NCI-H748 treated with DMSO at 0.1 percent for 48 hours (cell line): ENCODE measurements around the gene CLDN1.

Experiments used
- DNase-seq: peaks from one replicate; lab custom pipeline; 2025; lab: John Stamatoyannopoulos, UW

CLDN1 gene, protein sequence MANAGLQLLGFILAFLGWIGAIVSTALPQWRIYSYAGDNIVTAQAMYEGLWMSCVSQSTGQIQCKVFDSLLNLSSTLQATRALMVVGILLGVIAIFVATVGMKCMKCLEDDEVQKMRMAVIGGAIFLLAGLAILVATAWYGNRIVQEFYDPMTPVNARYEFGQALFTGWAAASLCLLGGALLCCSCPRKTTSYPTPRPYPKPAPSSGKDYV

DNA sequence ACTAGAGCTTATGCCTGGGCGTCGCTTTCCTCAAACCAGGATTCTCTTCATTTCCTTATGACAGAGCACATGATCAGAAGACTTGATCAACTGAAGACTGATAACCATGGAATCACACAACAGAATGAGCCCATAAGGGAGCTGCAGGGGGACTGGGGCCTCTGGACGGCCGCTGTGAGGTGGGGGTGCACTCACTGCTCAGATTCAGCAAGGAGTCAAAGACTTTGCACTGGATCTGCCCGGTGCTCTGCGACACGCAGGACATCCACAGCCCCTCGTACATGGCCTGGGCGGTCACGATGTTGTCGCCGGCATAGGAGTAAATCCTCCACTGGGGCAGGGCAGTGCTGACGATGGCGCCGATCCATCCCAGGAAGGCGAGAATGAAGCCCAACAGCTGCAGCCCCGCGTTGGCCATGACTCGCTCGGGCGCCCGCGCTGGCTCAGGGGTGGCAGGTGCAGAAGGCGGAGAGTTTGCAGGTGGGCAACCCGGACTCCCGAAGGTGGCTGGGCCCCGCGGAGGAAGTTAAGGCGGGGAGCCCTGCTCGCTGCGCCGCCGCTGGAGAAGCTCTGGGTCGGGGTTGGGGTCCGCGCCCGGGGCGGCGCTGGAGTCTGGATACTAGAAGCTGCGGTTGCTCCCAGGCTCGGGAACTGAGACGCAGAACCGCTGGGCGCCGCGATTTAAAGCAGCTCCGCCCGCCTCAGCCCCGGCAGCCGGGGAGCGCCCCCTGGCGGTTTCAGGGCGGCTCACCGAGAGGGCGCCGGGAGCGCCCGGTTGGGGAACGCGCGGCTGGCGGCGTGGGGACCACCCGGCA, at the start of gene CLDN1:
CLDN1 (minus strand) TSS at position 658 of the 815 bp plus-strand sequence; CDS start at position 418, 240 bp downstream.
- peak; percentile 35 for DNase-seq

DNA sequence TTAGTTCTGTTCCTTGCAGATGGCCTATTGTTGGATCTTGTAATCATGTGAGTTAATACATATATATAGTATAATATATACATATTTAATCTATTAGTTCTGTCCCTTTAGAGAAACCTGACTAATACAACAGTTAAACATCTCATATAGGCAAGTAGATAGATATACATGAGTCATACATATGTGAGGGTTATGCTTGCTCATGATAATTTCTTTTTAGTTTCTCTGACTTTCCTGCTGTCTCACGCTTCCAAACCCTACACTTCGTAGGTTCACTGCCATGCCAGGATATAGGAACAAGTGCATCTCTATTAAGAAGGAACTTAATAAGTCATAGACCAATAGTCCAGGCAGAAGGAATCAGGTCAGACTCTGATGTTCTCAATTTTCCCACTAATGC, 48.9 kb upstream of the CLDN1 start:
- DNase-seq = no peak

DNA sequence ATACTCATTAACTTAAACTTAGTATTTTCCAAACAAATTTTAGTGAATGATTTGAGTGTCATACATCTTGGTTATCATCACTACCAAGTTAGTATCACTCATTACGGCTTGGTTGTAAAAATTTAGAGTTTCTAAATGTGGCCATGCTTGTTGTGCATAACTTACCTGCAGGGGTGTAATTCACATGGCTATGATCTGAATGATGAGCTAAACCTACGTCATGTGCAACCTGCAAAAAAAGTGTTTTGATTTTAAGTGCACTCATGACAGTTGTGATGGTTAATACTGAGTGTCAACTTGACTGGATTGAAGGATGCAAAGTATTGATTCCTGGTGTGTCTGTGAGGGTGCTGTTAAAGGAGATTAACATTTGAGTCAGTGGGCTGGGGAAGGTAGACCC, 48.1 kb upstream of the CLDN1 start:
- DNase-seq = no peak

DNA sequence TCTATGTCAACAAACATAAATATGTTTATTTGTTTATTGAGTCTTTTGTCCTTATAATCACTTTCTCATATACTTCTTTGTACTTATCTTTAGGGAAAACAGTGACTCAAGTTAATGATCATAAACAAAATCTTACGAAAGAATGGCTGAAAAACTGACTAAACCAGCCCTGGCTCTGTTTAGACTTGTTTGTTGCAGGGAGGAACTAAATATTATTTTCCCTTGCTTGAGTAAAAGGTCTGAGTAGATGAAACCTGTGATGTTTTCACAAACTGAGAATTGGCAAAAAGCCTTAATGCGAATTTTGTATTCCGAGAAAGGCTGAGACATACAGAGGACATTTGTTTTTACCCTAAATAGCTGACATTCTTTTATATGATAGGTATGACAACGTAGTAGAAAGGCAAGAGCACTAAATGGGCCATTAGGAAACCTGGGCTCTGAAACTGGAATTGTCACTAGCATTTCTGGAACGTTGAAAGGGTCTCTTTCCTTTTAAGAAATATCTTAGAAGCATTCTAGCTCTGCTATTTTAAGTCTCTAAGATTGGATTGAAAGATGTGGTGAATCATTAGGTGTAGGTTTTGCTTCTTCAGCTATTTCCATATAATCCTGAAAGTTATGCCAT, 47.5 kb upstream of the CLDN1 start:
- no peak for DNase-seq

DNA sequence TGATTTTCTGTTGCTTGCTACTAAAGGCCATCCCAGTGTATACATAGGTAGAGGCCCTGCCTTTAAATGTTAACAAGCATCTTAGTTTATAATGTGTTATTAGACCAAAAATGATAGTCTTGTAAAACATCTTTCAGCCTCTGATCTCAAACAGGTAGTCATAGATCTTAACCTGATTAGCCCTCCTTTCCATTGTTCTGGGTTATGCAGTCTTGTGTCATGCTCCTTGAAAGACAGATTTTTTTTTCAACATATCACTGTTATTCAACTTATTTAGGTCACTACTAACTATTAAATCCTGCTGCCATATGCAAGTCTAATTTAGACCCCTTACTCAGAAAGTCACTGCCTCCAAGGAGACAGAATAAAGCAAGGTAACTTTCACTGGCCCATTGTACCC, 46.6 kb upstream of the CLDN1 start:
- no peak for DNase-seq

DNA sequence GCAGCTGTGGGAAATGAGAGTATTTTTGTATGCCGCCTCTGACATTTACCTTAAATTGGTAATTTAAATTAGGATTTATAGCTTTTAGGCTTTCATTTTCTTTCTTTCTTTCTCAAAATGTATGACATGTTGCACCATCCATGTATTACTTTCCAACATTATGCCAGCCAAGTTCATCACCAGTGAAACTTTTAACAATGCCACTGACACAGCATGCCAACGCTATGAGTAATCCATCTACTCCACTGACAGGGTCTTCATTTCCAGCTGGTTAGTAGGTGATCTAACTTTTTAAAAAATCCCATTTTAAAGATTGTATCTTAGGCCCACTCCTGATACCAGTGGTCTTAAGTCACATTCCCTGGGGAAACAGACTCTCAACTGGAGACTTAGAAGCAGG, 43.9 kb upstream of the CLDN1 start:
- DNase-seq = no peak

DNA sequence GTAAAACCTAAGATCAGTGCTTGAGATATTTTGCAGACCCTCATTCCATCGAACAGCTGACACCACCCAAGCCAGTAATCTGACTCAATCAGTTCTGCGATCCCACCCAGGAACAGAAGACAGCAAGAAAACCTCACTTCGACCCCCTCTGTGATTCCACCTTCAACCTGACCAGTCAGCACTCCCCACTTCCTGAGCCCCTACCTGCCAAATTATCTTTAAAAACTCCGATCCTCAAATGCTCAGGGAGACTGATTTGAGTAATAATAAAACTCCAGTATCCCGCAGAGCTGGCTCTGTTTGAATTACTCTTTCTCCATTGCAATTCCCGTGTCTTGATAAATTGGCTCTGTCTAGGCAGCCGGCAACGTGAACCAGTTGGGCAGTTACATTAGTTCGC, 40.0 kb upstream of the CLDN1 start:
- no peak for DNase-seq

DNA sequence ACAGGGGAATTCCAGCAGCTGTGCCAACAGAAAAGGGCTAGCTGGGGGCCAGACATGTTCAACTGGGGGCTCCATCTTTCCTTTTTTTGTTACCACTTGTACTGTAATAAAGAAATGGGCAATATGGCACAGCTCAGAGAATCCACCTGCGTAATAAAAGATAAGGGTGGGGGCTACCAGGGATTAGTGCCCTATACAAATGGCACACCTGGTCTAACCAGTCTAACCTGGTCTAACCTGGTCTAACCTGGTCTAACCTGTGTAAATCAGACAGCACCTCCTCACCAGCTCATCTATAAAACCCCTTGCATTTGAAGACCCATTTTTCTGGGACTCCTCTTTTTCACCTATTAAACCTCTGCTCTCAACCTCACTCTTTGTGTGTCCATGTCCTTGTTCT, 39.5 kb upstream of the CLDN1 start:
- DNase-seq = no peak

DNA sequence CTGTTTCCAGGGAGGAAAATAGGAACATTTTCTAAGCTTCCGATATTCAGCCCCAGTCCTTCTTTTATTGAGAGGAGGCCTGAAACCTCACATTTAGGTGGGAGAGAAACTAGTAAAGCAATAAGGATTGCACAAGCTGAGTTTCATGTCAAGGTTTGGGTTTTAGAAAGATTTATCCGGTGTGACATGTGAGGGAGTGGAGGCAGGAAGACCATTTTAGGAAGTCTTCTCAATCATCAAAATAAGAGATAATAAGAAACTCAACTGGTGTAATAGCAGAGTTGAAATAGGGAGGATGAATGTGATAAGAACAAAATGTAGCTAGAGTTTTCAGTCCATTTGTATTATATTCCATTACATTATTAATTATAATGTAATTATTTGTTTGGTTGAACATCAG, 38.0 kb upstream of the CLDN1 start:
- DNase-seq = no peak

DNA sequence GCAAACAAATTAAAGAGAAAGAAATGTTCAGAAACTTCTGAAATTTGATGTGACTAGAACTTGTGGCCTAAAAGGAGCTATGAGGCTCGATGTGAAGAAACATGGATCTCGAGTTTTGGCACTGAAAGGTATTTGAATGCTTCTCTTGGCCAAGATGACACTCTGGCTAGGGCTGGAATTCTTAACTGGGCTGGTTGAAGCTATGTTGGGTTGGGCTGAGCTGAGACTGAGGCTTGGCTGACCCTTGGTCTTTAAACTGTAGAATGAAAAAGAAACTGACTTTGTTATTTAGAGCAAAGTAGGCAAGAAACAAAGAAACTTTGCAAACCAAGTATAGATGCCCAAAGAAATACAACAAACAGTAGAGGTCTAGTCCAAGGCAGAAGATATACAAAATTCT, 37.6 kb upstream of the CLDN1 start:
- DNase-seq = no peak

DNA sequence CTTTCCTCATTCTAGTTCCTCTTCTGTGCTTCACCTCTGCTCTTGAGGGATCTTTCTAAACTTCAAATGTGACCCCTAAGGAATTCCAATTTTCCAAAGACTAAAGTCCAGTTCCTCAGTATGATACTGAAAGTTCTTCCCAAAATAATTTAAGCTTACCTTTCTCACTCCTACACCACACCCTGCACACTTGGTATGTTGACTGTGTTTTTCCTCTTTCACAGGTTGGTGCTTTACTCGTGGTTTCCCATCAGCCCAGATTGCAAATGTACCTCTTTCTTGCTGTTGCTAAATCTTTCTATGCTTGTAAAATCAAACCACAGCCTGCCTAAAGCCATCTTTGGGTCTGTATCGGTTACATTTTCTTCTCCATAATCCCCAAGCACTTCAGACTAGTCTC, 35.2 kb upstream of the CLDN1 start:
- no peak for DNase-seq

DNA sequence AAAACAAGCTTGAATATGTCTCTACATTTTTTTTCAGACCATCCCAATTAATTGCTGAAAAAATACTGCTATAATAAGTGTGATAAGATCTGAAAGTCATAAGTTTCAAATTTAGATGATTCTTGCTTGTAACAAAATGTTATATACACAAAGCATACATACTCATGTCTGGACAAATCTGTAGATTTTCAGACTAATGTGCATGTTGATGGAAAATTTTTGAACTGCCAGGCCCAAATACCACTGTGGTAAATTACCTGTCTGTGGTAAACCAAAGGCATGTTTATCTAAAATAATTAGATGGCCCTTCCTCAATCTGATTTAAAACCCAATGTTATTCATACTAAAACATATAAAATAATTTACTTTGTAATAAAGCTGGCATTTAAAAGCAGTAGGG, 34.0 kb upstream of the CLDN1 start:
- DNase-seq = no peak

DNA sequence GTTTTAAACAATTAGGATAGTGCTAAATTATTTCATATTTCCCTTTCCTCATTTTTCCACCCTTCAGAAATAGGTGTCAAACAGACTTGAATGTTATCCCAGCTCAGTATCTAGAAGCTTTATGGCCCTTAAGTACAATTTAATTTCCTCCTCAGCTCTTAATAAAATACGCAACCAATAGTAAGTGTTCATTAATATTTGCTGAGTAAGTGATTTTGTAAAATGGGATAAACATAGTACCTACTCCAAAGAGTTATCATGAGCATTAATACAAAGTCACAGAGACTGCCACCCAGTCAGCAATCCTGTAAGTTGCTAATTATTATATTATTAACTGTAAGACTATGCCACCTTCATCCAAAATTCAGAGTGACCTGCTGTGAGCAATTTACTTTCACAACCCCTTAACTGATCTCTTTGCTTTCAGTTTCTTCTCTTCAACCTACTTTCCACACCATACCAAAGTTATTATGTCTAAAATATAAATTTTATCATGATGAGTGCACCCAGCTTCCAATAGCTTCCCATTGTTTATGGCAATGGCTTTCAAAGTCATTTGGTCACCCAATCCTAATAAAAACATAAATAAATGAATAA, 30.7 kb upstream of the CLDN1 start:
- no peak for DNase-seq

DNA sequence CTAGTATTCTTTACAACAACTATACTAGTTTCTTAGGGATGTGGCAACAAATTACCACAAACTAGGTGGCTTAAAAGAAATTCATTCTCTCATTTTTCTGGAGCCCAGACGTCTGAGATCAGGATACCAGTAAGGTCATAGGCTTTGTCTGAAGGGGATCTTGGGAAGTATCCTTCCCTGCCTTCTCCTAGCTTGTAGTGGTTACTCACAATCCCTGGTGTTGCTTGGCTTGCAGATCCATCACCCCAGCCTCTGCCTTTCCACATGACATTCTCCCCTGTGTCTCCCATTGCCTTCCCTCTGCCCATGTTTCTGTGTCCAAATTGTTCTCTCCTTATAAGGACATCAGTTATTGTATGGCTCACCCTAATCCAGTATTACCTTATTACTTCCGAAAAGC, 24.3 kb upstream of the CLDN1 start:
- DNase-seq = no peak

DNA sequence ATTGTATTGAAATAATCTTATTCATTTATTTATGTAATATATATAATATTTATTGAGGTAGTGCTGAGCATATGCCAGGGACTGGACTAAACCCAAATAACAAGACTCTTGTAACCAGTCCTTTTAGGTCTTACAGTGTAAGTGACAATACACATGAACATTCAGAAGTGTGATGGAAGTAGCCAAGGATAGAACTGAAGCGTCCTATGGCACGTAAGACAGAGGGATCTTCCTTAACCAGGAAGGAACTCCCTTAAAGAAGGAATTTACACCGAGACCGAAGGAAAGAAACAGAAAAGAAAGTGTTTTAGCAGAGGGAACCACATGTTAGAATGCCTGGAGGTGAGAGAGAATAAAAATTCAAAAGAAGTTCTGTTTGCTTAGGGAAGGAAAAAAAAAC, 23.6 kb upstream of the CLDN1 start:
- no peak for DNase-seq

DNA sequence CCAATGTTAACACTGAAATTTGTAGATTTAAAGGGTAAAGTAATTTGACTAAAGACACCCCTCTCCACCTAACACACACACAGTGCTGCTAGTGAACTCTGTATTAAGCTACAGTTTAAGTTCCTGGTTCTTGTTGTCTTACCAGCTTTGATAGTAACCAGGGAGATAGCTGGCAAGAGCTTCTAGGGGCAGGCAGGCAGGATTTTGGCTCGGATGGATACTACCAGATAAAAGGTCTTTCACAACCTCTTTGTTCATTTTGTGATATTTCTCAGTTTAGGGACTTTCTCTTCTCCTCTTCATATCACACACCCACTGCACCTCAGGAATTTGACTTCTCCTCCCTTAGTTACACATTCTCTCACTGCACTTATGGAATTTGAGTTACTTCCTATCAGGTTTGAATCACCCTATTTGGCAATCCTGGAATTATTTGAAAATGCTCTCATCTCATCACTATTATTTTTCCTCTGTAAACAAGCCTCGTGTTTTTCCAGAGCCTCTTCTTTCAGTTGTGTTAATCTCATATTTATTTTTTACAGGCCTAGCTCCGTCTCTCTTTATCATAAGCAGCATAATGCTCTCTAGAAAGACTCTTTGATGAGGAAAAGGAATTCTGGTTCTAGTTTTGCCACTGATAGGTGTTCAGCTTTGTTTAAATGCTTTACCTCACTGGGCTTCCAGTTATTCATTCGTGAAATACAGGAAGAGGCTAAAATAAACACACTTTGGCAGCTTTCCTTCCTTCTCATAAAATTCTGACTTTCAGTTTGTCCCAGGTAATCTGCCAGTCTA, 23.0 kb upstream of the CLDN1 start:
- DNase-seq = no peak

DNA sequence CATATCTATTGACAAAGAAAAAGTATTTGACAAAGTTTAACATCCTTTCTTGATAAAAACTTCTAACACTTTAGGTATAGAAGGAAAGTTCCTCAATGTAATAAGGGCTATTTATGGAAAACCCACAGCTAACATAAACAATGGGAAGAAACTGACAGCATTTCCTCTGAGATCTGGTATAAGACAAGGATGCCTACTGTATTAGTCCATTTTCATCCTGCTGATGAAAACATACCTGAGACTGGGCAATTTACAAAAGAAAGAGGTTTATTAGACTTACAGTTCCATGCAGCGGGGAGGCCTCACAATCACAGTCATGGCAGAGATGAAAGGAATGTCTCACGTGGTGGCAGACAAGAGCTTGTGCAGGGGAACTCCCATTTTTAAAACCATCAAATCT, 17.8 kb upstream of the CLDN1 start:
- DNase-seq = no peak

DNA sequence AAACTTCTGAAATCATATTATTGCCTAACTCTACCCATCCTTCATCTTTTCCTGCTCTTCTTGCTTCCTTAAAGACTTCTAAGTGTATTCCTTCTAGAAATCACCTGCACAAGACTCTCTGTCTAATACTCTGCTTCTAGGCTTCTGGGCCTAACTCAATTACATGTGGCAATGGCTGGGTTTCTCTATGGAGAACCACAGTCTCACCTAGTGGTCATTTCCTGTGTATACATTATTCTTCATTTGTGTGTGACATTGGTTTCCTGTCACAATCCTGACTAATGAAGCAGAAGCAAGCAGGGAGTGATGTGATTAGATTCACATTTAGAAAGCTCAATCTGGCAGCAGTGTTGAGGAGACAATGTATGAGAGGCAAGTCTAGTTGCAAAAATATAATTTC, 16.9 kb upstream of the CLDN1 start:
- DNase-seq = no peak

DNA sequence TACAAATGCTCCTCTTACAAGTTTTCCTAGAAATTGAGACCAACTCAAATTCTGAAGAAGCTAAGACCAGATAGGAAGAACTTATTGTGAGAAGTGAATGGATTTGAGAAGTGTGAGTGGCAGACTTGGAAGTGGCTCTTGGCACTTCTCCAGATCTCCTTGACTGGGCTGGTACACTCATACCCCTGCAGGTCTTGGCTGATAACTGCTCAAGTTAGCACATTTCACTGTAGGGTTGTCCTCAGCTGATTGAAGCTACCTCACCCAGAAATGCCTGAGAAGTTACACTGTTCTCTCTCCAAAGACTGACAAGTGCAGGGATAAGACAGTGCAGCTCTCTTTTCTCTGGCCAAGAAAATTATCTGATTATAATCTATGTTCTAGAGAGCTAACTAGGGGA, 16.5 kb upstream of the CLDN1 start:
- DNase-seq = no peak

DNA sequence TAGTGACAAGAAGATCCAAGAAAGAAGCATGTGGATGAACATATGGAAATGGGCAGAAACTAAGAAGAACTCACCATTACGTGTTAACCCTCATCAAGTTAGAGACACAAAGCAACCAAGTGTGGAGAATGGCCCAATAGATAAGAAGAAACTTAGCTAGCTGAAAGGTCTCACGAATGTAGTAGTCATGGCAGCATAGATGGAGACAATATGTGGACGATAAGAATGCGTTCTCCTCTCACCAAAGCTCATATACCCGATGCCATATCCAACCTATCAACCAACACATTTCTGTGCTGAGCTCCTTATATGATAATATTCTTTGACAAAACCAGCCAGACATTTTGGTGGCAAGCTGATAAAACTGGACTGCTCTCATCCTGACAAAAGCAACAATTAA, 15.1 kb upstream of the CLDN1 start:
- DNase-seq = no peak

DNA sequence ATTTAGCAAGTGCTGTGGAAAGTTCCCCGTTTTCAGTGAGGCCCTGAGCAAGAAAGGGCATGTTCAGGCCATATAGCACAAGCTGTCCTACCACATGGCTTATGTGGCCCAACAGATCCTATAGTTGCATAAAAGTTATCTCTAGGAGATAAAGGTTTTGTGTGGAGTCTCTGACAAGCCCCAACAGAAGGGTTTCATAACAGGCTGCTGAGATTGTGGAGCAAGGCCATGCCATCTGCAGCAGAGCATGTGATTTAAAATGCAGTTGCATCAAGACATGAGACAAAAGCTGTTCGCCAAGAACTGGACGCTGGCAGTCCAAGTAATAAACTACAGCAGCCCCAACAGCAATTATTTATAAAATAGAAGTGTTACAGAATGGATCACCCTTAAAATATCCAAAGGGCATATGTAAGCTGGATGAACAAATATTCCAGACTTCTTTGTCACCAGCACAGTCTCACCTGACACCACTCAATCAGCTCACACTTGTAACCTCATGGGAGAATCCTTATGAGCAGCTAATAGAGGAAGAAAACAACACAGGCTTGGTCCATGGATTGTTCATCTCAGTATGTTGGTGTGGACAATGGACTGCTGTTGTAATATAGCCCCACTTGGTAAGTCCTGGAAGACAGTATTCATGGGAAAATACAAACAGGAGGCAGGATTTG, 14.4 kb upstream of the CLDN1 start:
- no peak for DNase-seq

DNA sequence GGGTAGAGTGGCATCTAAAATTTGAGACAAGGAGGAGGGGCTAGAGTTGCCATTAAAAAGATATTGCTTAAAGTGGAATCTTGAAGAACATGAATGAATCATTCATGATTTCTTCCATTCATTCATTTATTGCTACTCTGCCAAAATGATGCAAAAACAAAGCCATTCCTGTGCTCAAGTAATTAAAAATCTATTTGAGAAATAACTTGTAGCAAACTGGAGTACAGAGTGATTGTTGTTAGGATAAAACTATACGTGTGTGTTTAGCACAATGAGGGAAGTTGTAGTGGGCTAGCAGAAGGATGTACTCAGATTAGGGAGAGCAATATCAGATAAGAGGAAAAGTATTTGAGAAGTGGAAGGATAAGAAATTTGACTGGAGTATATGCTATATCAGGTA, 11.7 kb upstream of the CLDN1 start:
- no peak for DNase-seq
